C4-2B (cell line): ENCODE data around the gene MTG2.
A peak's percentile ranks its signal among the peaks of the same experiment; 100 is the strongest.

ENCODE experiments used
- H3K27ac ChIP-seq: fragments of 450-650 bp; 2 replicates; pipeline ENCODE4 v1.5.1; 2017
- ZFX ChIP-seq: fragments of 450-650 bp; IDR thresholded peaks from 2 replicates; pipeline ENCODE4 v1.6.1; 2017
- TF ChIP-seq, protein P1 (sequence below): fragments of 450-650 bp; conservative IDR thresholded peaks from 2 replicates; pipeline ENCODE4 v1.5.1; 2017; ENCODE audit warnings: mild to moderate bottlenecking

The MTG2 gene

GRCh38 chr20:62155428-62156253, 27.2 kb upstream of the MTG2 start:
- no peak overlapping the region for H3K27ac ChIP-seq

DNA sequence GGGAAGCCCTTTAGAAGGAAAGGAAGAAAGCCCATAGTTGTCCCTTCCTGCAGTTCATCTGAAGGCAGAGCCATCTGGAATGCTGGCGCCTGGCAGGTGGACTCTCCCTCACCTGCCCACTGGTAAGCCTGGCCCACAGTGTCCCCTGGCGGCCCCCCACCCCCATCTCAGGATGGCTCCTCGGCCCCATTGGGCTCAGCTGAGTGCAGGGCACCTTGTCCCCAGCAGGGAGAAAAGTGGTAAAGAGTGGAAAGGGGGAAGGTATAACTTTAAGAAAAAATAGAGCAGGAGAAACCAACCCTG, 26.6 kb upstream of the MTG2 start:
- TF ChIP-seq, protein P1, sequence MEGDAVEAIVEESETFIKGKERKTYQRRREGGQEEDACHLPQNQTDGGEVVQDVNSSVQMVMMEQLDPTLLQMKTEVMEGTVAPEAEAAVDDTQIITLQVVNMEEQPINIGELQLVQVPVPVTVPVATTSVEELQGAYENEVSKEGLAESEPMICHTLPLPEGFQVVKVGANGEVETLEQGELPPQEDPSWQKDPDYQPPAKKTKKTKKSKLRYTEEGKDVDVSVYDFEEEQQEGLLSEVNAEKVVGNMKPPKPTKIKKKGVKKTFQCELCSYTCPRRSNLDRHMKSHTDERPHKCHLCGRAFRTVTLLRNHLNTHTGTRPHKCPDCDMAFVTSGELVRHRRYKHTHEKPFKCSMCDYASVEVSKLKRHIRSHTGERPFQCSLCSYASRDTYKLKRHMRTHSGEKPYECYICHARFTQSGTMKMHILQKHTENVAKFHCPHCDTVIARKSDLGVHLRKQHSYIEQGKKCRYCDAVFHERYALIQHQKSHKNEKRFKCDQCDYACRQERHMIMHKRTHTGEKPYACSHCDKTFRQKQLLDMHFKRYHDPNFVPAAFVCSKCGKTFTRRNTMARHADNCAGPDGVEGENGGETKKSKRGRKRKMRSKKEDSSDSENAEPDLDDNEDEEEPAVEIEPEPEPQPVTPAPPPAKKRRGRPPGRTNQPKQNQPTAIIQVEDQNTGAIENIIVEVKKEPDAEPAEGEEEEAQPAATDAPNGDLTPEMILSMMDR: no peak
- TF ChIP-seq ZFX: no peak
- H3K27ac ChIP-seq: no peak overlapping the region

More at GRCh38 chr20:62155428-62156253, 27.2 kb upstream of the MTG2 start:
- TF ChIP-seq, protein P1: no peak
- TF ChIP-seq ZFX: no peak

DNA sequence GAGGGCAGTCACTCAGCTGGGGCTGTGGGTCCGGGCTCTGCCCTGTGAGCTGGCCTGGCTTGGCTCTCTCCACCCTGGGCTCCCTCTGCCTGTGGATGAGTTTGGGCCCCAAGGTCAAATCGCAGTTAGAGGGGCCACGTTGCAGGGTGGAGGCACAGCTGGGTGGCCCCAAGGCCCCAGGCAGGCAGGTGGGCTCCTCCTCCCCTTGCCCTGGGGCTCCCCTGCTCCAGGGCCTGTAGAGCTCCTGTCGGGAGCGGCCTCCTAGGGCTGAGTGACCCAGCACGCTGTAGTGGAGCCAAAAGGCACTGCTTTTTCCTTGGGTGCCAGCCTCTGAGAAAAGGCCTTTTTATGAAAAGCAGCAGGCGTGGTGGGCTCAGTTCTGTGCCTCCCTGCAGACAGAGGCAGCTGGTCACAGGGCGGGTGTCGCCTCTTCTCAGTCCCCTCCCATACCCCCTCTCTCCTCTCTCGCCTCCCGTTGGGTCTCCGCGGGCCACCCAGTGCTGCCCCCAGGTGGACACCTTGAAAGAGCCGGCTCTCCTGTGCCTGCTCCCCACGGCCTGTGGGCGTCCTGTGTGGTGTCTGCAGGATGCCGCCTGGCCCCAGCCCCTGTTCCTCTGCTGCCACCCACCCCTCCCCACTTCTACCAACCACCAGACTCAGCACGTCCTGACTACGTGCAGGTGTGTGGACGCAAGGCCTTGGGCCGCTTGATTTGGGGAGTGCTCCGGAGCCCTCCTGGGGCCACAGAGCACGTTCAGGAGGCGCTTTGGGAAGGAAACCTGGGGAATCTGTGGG, 26.0 kb upstream of the MTG2 start:
- no peak overlapping the region for H3K27ac ChIP-seq

DNA sequence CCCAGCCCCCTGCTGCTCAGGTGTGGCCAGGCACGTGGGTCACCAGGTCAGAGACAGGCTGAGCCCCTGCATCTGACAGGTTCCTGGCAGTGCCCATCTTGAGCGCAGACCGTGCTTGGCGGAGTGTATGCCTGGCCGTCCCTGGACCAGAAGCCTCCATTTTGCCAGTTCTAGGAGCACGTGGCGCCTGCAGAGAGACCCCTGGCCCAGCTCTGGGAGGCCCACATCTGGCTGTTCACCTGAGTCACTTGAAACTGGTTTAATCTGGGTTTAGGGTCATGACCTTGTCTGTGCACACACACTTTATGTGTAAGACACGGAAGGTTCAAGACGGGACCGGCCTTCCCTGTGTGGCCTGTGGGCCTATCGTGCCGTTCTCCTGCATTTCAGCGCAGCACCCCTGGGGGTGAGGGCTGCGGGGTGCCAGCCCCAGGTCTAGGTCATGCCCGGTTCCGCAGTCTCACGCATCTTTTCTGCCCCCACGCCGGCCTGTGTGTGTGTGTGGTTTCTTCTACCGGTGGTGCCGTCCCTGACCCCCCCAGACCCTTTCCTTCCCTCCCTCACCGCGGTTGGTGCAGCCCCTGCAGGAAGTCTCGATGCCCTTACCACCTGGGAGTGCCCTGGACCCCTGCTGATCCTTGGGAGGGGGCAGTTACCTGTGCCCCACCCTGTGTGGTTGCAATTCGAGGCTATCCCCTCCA, 25.3 kb upstream of the MTG2 start:
- no peak for TF ChIP-seq ZFX
- TF ChIP-seq, protein P1: no peak

More for the DNA sequence above, 26.0 kb upstream of the MTG2 start:
- no peak for TF ChIP-seq ZFX
- TF ChIP-seq, protein P1: peak; percentile 82

GRCh38 chr20:62158088-62158400, 24.8 kb upstream of the MTG2 start:
- H3K27ac ChIP-seq: no peak overlapping the region
- TF ChIP-seq ZFX: no peak
- TF ChIP-seq, protein P1: no peak

More for the DNA sequence above, 25.3 kb upstream of the MTG2 start:
- H3K27ac ChIP-seq: no peak overlapping the region

GRCh38 chr20:62158541-62158940, 24.3 kb upstream of the MTG2 start:
- H3K27ac ChIP-seq: no peak overlapping the region
- TF ChIP-seq ZFX: no peak
- TF ChIP-seq, protein P1: no peak

GRCh38 chr20:62159052-62159451, 23.8 kb upstream of the MTG2 start:
- no peak overlapping the region for H3K27ac ChIP-seq
- TF ChIP-seq, protein P1: no peak
- TF ChIP-seq ZFX: no peak
